ENCODE results near the gene SYT1. TPM values are rescaled to one million over a fixed set of nuclear protein-coding genes. Genes with fewer than 3 reads are reported as not detected.

Gene SYT1
- total and polyA plus RNA-seq, 8 donors, result under 0.01 to 11.4 (median 0.88) TPM

GRCh38 chr12:78970041-78970440, 105.5 kb downstream of the SYT1 start:
- intact Hi-C loops (cut with DNase I; ENCODE audit: low total_unique reads), result no loop called here
- Histone ChIP-seq H3K27ac (no peak overlapping the region), H3K27me3 (no peaks in the 10 kb centered on the region), H3K36me3 (no peaks in the 10 kb centered on the region), H3K4me3 (no peak overlapping the region), H3K9me3 (no peaks in the 10 kb centered on the region), H3K4me1 (no peaks in the 10 kb centered on the region)
- DNase-seq, result no peak
- TF ChIP-seq EP300 (IDR thresholded peaks at IDR 0.05) (no peak), POLR2AphosphoS5 (IDR thresholded peaks at IDR 0.05) (no peak), POLR2A (IDR thresholded peaks at IDR 0.05) (no peak)
- TF ChIP-seq, protein P1, sequence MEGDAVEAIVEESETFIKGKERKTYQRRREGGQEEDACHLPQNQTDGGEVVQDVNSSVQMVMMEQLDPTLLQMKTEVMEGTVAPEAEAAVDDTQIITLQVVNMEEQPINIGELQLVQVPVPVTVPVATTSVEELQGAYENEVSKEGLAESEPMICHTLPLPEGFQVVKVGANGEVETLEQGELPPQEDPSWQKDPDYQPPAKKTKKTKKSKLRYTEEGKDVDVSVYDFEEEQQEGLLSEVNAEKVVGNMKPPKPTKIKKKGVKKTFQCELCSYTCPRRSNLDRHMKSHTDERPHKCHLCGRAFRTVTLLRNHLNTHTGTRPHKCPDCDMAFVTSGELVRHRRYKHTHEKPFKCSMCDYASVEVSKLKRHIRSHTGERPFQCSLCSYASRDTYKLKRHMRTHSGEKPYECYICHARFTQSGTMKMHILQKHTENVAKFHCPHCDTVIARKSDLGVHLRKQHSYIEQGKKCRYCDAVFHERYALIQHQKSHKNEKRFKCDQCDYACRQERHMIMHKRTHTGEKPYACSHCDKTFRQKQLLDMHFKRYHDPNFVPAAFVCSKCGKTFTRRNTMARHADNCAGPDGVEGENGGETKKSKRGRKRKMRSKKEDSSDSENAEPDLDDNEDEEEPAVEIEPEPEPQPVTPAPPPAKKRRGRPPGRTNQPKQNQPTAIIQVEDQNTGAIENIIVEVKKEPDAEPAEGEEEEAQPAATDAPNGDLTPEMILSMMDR (IDR thresholded peaks at IDR 0.05), result no peak

GRCh38 chr12:78977304-78977867, 112.8 kb downstream of the SYT1 start:
- Histone ChIP-seq H3K27me3 (no peaks in the 10 kb centered on the region), H3K36me3 (no peaks in the 10 kb centered on the region), H3K4me3 (no peak overlapping the region), H3K4me1 (no peaks in the 10 kb centered on the region), H3K27ac (no peak overlapping the region), H3K9me3 (no peaks in the 10 kb centered on the region)
- intact Hi-C loops (cut with DNase I; ENCODE audit: low total_unique reads), result no loop called here
- DNase-seq, result peak in 1 of 2 donors; percentile 4
- WGBS, 5 donors, result 41 to 57% (median 51%) methylated on average over 3 of the region's 3 CpGs
- TF ChIP-seq POLR2AphosphoS5 (IDR thresholded peaks at IDR 0.05), result no peak
- TF ChIP-seq POLR2A (IDR thresholded peaks at IDR 0.05), result no peak
- TF ChIP-seq EP300 (IDR thresholded peaks at IDR 0.05), result no peak
- TF ChIP-seq, protein P1 (IDR thresholded peaks at IDR 0.05), result no peak

- DNase-seq, result no peak
- no peaks in the 10 kb centered on the region for H3K27me3 ChIP-seq
- no peak overlapping the region for H3K4me3 ChIP-seq
- no peaks in the 10 kb centered on the region for H3K4me1 ChIP-seq
- WGBS, 5 donors, result 79 to 91% (median 90%) methylated on average over 9 of the region's 9 CpGs
- H3K27ac ChIP-seq, result no peak overlapping the region
- TF ChIP-seq EP300 (IDR thresholded peaks at IDR 0.05) (no peak), POLR2A (IDR thresholded peaks at IDR 0.05) (no peak), POLR2AphosphoS5 (IDR thresholded peaks at IDR 0.05) (no peak)
- TF ChIP-seq, protein P1 (IDR thresholded peaks at IDR 0.05), result no peak
- intact Hi-C loops (cut with DNase I; ENCODE audit: low total_unique reads), result no loop called here
- no peaks in the 10 kb centered on the region for H3K36me3 ChIP-seq
- no peaks in the 10 kb centered on the region for H3K9me3 ChIP-seq
Measured at GRCh38 chr12:78994168-78994791, 129.7 kb downstream of the SYT1 start.

DNA sequence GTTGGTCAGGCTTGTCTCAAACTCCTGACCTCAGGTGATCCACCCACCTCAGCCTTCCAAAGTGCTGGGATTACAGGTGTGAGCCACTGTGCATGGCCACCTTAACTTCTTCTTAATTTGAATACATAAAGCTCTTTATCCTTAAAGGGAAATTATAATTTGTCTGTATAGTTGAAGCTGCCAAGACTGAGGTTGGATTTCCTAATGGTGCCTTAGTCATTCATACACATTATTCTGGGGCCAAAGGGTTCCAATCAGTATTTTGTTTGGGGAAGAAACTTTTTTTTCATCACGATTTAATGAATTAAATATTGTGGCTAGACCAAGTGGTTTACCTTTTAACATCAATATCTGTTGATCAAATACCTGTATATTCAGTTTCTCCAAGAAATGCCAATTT, 135.9 kb downstream of the SYT1 start:
- H3K4me3 ChIP-seq, result no peak overlapping the region
- no peaks in the 10 kb centered on the region for H3K4me1 ChIP-seq
- no peak overlapping the region for H3K27ac ChIP-seq
- 73 to 79% (median 75%) methylated on average over 1 of the region's 1 CpG for WGBS, 5 donors
- H3K36me3 ChIP-seq, result no peaks in the 10 kb centered on the region
- intact Hi-C loops (cut with DNase I; ENCODE audit: low total_unique reads), result no loop called here
- no peaks in the 10 kb centered on the region for H3K27me3 ChIP-seq
- TF ChIP-seq POLR2AphosphoS5 (IDR thresholded peaks at IDR 0.05) (no peak), EP300 (IDR thresholded peaks at IDR 0.05) (no peak), POLR2A (IDR thresholded peaks at IDR 0.05) (no peak)
- TF ChIP-seq, protein P1 (IDR thresholded peaks at IDR 0.05), result no peak
- no peak for DNase-seq
- H3K9me3 ChIP-seq, result no peaks in the 10 kb centered on the region
